Testis (tissue), 3 donors: ENCODE data around the gene ZNF146. TPM values are rescaled to one million over a fixed set of nuclear protein-coding genes. Genes with fewer than 3 reads are reported as not detected.
"Not testable (repeated sequence)": the region's sequence is repeated elsewhere in the genome, so short reads cannot be mapped to it uniquely, and the experiment has no call there.

ENCODE experiments used
- DNase-seq: peaks from one replicate; pipeline ENCODE4 v3.0.0-alpha.2; 2019
- H3K27ac ChIP-seq, 2 donors: fragments of 200-600 bp; sonication (generic); one replicate each; pipeline ENCODE4 v1.5.1; 2019
- H3K27me3 ChIP-seq: fragments of 200-600 bp; sonication (generic); one replicate; pipeline ENCODE4 v1.5.1; 2019
- H3K36me3 ChIP-seq: fragments of 200-600 bp; sonication (generic); one replicate; pipeline ENCODE4 v1.5.1; 2017; ENCODE audit warnings: low read depth; ENCODE audit errors: missing control alignments
- H3K4me1 ChIP-seq: fragments of 200-600 bp; sonication (generic); one replicate; pipeline ENCODE4 v1.5.1; 2019
- H3K4me3 ChIP-seq, 2 donors: fragments of 200-600 bp; sonication (generic); one replicate each; pipeline ENCODE4 v1.5.1; 2017 to 2019
- H3K9me3 ChIP-seq: fragments of 200-600 bp; sonication (generic); one replicate; pipeline ENCODE4 v1.5.1; 2017
- CTCF ChIP-seq, 3 experiments: fragments of 450-650 bp in 2 of 3; fragments of 200-600 bp in 1 of 3; sonication (generic) in 1 of 3; IDR thresholded peaks; one replicate each; pipeline ENCODE4 v1.5.1; 2016 to 2019; ENCODE audit warnings: antibody characterized with exemption in 3 of 3, mild to moderate bottlenecking in 2 of 3, moderate library complexity in 1 of 3
- POLR2A ChIP-seq: fragments of 450-650 bp; IDR thresholded peaks from one replicate; pipeline ENCODE4 v1.6.1; 2017; ENCODE audit warnings: antibody characterized with exemption, mild to moderate bottlenecking, moderate library complexity
- WGBS, 2 donors: methylation state at CpG; one replicate each; pipeline ENCODE4 v1.1.5; 2018; 5-methylcytosine and 5-hydroxymethylcytosine counted together
- intact Hi-C: fragments of 100-400 bp; cut with DNase I; formaldehyde crosslinking; loops from one replicate; pipeline ENCODE4 v1.15.1; 2023; ENCODE audit warnings: low total_unique reads
- polyA plus RNA-seq: library from polyadenylated mRNA; stranded (reverse); fragments of 350-450 nt; fragmentation: Illumina TruSeq; extraction: RNeasy Lipid Tissue Mini Kit (QIAGEN cat#74804); gene quantifications from one replicate; pipeline ENCODE4 v1.2.3, GENCODE V29; 2014; ENCODE audit warnings: low read depth, low replicate concordance; ENCODE audit not compliant: insufficient read depth
- total RNA-seq, 2 donors: library from RNA; depleted of rRNA; stranded (reverse); fragments of >200 nt; gene quantifications; one replicate each; pipeline ENCODE4 v1.2.3, GENCODE V29; 2016

Gene ZNF146
- total and polyA plus RNA-seq, 3 donors from 2014 or later = 12.9 to 40.4 (median 37.1) TPM

- no peaks in the 10 kb centered on the region for H3K27me3 ChIP-seq
- H3K4me3 ChIP-seq = no peak overlapping the region
- no peaks in the 10 kb centered on the region for H3K36me3 ChIP-seq
- intact Hi-C loops = no loop called here
- no peaks in the 10 kb centered on the region for H3K4me1 ChIP-seq
- no peak for DNase-seq
- TF ChIP-seq POLR2A (no peak), CTCF (IDR thresholded peaks at IDR 0.05) (no peak)
- H3K27ac ChIP-seq = no peak overlapping the region
- no peaks in the 10 kb centered on the region for H3K9me3 ChIP-seq
- 47 to 80% methylated on average over 4 of the region's 4 CpGs for WGBS, 2 donors
These were observed 50.2 kb downstream of the ZNF146 start for GRCh38 chr19:36265064-36265463.

GRCh38 chr19:36265856-36266374, 51.0 kb downstream of the ZNF146 start:
- Histone ChIP-seq H3K36me3 (no peaks in the 10 kb centered on the region), H3K4me1 (no peaks in the 10 kb centered on the region), H3K4me3 (peak overlapping the region; percentile 46 to 57), H3K27me3 (no peaks in the 10 kb centered on the region), H3K9me3 (no peaks in the 10 kb centered on the region), H3K27ac (no peak overlapping the region)
- WGBS, 2 donors = 51 to 78% methylated on average over 13 to 35 of the region's 35 CpGs
- DNase-seq = no peak
- TF ChIP-seq POLR2A = no peak
- no peak for TF ChIP-seq CTCF (IDR thresholded peaks at IDR 0.05)
- intact Hi-C loops = no loop called here

- H3K27me3 ChIP-seq = no peaks in the 10 kb centered on the region
- H3K27ac ChIP-seq = no peak overlapping the region
- no peaks in the 10 kb centered on the region for H3K36me3 ChIP-seq
- no peak for TF ChIP-seq POLR2A
- intact Hi-C loops = no loop called here
- DNase-seq = peak; percentile 69
- no peaks in the 10 kb centered on the region for H3K9me3 ChIP-seq
- WGBS, 2 donors = 70 to 90% methylated on average over 15 to 50 of the region's 50 CpGs
- peak overlapping the region; percentile 46 to 57 for H3K4me3 ChIP-seq
- no peaks in the 10 kb centered on the region for H3K4me1 ChIP-seq
These were observed 51.6 kb downstream of the ZNF146 start for GRCh38 chr19:36266375-36266961.

GRCh38 chr19:36267061-36267845, 52.3 kb downstream of the ZNF146 start:
- no peaks in the 10 kb centered on the region for H3K9me3 ChIP-seq
- H3K27ac ChIP-seq = no peak overlapping the region
- TF ChIP-seq POLR2A (no peak), CTCF (IDR thresholded peaks at IDR 0.05) (no peak)
- H3K27me3 ChIP-seq = no peaks in the 10 kb centered on the region
- WGBS, 2 donors = 73 to 81% methylated on average over 32 to 36 of the region's 36 CpGs
- no peaks in the 10 kb centered on the region for H3K4me1 ChIP-seq
- no peak for DNase-seq
- peak overlapping the region in 1 of 2 donors; percentile 57 for H3K4me3 ChIP-seq
- no peaks in the 10 kb centered on the region for H3K36me3 ChIP-seq
- intact Hi-C loops = no loop called here

GRCh38 chr19:36268081-36268480, 53.2 kb downstream of the ZNF146 start:
- WGBS, 2 donors = 56 to 80% methylated on average over 12 to 13 of the region's 21 CpGs
- intact Hi-C loops = not testable (repeated sequence)

GRCh38 chr19:36268591-36268990, 53.7 kb downstream of the ZNF146 start:
- H3K36me3 ChIP-seq, H3K4me3 ChIP-seq, intact Hi-C loops, H3K27me3 ChIP-seq, H3K27ac ChIP-seq, DNase-seq, H3K4me1 ChIP-seq, H3K9me3 ChIP-seq: not testable (repeated sequence)
- 74 to 99% methylated on average over 18 to 26 of the region's 30 CpGs for WGBS, 2 donors

More at GRCh38 chr19:36268081-36268480, 53.2 kb downstream of the ZNF146 start:
- not testable (repeated sequence) for H3K4me1 ChIP-seq, DNase-seq, H3K9me3 ChIP-seq, H3K27me3 ChIP-seq, H3K27ac ChIP-seq, H3K36me3 ChIP-seq, H3K4me3 ChIP-seq

- H3K27ac ChIP-seq, H3K9me3 ChIP-seq, H3K36me3 ChIP-seq, H3K27me3 ChIP-seq, H3K4me1 ChIP-seq, intact Hi-C loops, H3K4me3 ChIP-seq, DNase-seq: not testable (repeated sequence)
- WGBS, 2 donors = 40% methylated on average over 5 of the region's 29 CpGs; no CpG with 5 or more reads in 1 of the 2 donors
These were observed 54.4 kb downstream of the ZNF146 start for GRCh38 chr19:36269295-36269694.
